ENCODE results near the gene PCNT. TPM values are rescaled to one million over a fixed set of nuclear protein-coding genes. Genes with fewer than 3 reads are reported as not detected.

PCNT gene
- total and polyA plus RNA-seq, 4 experiments from 2014 or later = 2.0 to 52.1 (median 36.1) TPM

- Histone ChIP-seq H3K4me3 (ENCODE audit: low read length in 2 of 2) (no peak overlapping the region), H3K36me3 (ENCODE audit: insufficient read depth, low read length) (no peaks in the 10 kb centered on the region), H3K27ac (ENCODE audit: low read depth, low read length) (no peak overlapping the region), H3K9me3 (ENCODE audit: control insufficient read depth in 1 of 2, low read length in 2 of 2) (no peaks in the 10 kb centered on the region), H3K4me1 (ENCODE audit: insufficient read depth, low read length) (peaks cover 6% of the 10 kb centered on the region), H3K27me3 (ENCODE audit: insufficient read depth, low read length) (no peaks in the 10 kb centered on the region)
- Mint-ChIP-seq H3K27ac (no peak overlapping the region), H3K4me1 (peaks cover 3 to 10% (median 8%) of the 10 kb centered on the region in 4 donors), H3K27me3 (no peaks in the 10 kb centered on the region), H3K9me3 (peaks cover 0 to 1% (median 0%) of the 10 kb centered on the region in 8 donors), H3K4me3 (no peak overlapping the region), H3K36me3 (no peaks in the 10 kb centered on the region)
- ChIA-PET CTCF (ENCODE audit: partially characterized antibody) (no interaction called here), POLR2A (ENCODE audit: partially characterized antibody) (no interaction called here)
- DNase-seq = no peak
- intact Hi-C loops (cut with micrococcal nuclease) = no loop called here
These were observed 7.1 kb upstream of the PCNT start for GRCh38 chr21:46316708-46317324.

GRCh38 chr21:46317710-46318463 lies 6.1 kb upstream of the PCNT start:
- H3K27ac Mint-ChIP-seq = no peak overlapping the region
- H3K4me3 ChIP-seq (ENCODE audit: low read length in 2 of 2) = no peak overlapping the region

GRCh38 chr21:46318464-46318845 lies 5.5 kb upstream of the PCNT start:
- intact Hi-C loops (cut with micrococcal nuclease) = no loop called here
- CTCF ChIA-PET (ENCODE audit: partially characterized antibody) = no interaction called here
- H3K27ac Mint-ChIP-seq = no peak overlapping the region
- peaks cover 9 to 25% (median 16%) of the 10 kb centered on the region in 4 donors for H3K4me1 Mint-ChIP-seq
- peaks cover 21% of the 10 kb centered on the region for H3K4me1 ChIP-seq (ENCODE audit: insufficient read depth, low read length)
- no peak overlapping the region for H3K4me3 Mint-ChIP-seq
- no peaks in the 10 kb centered on the region for H3K36me3 Mint-ChIP-seq
- no peaks in the 10 kb centered on the region for H3K36me3 ChIP-seq (ENCODE audit: insufficient read depth, low read length)
- no peak overlapping the region for H3K4me3 ChIP-seq (ENCODE audit: low read length in 2 of 2)
- H3K9me3 Mint-ChIP-seq = peaks cover 0 to 1% (median 0%) of the 10 kb centered on the region in 8 donors
- no peaks in the 10 kb centered on the region for H3K9me3 ChIP-seq (ENCODE audit: control insufficient read depth in 1 of 2, low read length in 2 of 2)
- H3K27ac ChIP-seq (ENCODE audit: low read depth, low read length) = no peak overlapping the region
- no peaks in the 10 kb centered on the region for H3K27me3 Mint-ChIP-seq
- H3K27me3 ChIP-seq (ENCODE audit: insufficient read depth, low read length) = no peaks in the 10 kb centered on the region
- no peak for DNase-seq
- POLR2A ChIA-PET (ENCODE audit: partially characterized antibody) = no interaction called here

More at GRCh38 chr21:46317710-46318463, 6.1 kb upstream of the PCNT start:
- ChIA-PET CTCF (ENCODE audit: partially characterized antibody) (no interaction called here), POLR2A (ENCODE audit: partially characterized antibody) (no interaction called here)
- Mint-ChIP-seq H3K36me3 (no peaks in the 10 kb centered on the region), H3K9me3 (peaks cover 0 to 1% (median 0%) of the 10 kb centered on the region in 8 donors), H3K27me3 (no peaks in the 10 kb centered on the region), H3K4me1 (peaks cover 9 to 21% (median 13%) of the 10 kb centered on the region in 4 donors), H3K4me3 (no peak overlapping the region)
- no peak for DNase-seq
- intact Hi-C loops (cut with micrococcal nuclease) = no loop called here
- Histone ChIP-seq H3K4me1 (ENCODE audit: insufficient read depth, low read length) (peaks cover 16% of the 10 kb centered on the region), H3K36me3 (ENCODE audit: insufficient read depth, low read length) (no peaks in the 10 kb centered on the region), H3K27ac (ENCODE audit: low read depth, low read length) (no peak overlapping the region), H3K27me3 (ENCODE audit: insufficient read depth, low read length) (no peaks in the 10 kb centered on the region), H3K9me3 (ENCODE audit: control insufficient read depth in 1 of 2, low read length in 2 of 2) (no peaks in the 10 kb centered on the region)

- Mint-ChIP-seq H3K4me3 (no peak overlapping the region), H3K27ac (no peak overlapping the region), H3K4me1 (peaks cover 9 to 31% (median 16%) of the 10 kb centered on the region in 4 donors), H3K27me3 (no peaks in the 10 kb centered on the region), H3K36me3 (peaks cover 0 to 4% of the 10 kb centered on the region in 2 donors), H3K9me3 (peaks cover 0 to 2% (median 0%) of the 10 kb centered on the region in 8 donors)
- ChIA-PET POLR2A (ENCODE audit: partially characterized antibody) (no interaction called here), CTCF (ENCODE audit: partially characterized antibody) (no interaction called here)
- peaks cover 21% of the 10 kb centered on the region for H3K4me1 ChIP-seq (ENCODE audit: insufficient read depth, low read length)
- H3K27ac ChIP-seq (ENCODE audit: low read depth, low read length) = no peak overlapping the region
- intact Hi-C loops (cut with micrococcal nuclease) = no loop called here
- DNase-seq = no peak
- H3K9me3 ChIP-seq (ENCODE audit: control insufficient read depth in 1 of 2, low read length in 2 of 2) = no peaks in the 10 kb centered on the region
- no peaks in the 10 kb centered on the region for H3K36me3 ChIP-seq (ENCODE audit: insufficient read depth, low read length)
- H3K4me3 ChIP-seq (ENCODE audit: low read length in 2 of 2) = no peak overlapping the region
- no peaks in the 10 kb centered on the region for H3K27me3 ChIP-seq (ENCODE audit: insufficient read depth, low read length)
These were observed 4.8 kb upstream of the PCNT start for GRCh38 chr21:46319186-46319585.

- Histone ChIP-seq H3K4me3 (ENCODE audit: low read length in 2 of 2) (no peak overlapping the region), H3K27me3 (ENCODE audit: insufficient read depth, low read length) (no peaks in the 10 kb centered on the region), H3K4me1 (ENCODE audit: insufficient read depth, low read length) (peaks cover 24% of the 10 kb centered on the region), H3K36me3 (ENCODE audit: insufficient read depth, low read length) (no peaks in the 10 kb centered on the region), H3K9me3 (ENCODE audit: control insufficient read depth in 1 of 2, low read length in 2 of 2) (no peaks in the 10 kb centered on the region), H3K27ac (ENCODE audit: low read depth, low read length) (no peak overlapping the region)
- peaks cover 10 to 32% (median 17%) of the 10 kb centered on the region in 4 donors for H3K4me1 Mint-ChIP-seq
- H3K36me3 Mint-ChIP-seq = peaks cover 0 to 7% of the 10 kb centered on the region in 2 donors
- H3K9me3 Mint-ChIP-seq = peaks cover 0 to 2% (median 0%) of the 10 kb centered on the region in 8 donors
- intact Hi-C loops (cut with micrococcal nuclease) = loop anchor here (10.0 kb wide), 1 partner anchor 346 kb away; no protein-coding TSS in a partner anchor
- CTCF ChIA-PET (ENCODE audit: partially characterized antibody) = no interaction called here
- no peaks in the 10 kb centered on the region for H3K27me3 Mint-ChIP-seq
- H3K27ac Mint-ChIP-seq = peak overlapping the region in 1 of 7 donors; percentile 19
- DNase-seq = no peak
- no peak overlapping the region for H3K4me3 Mint-ChIP-seq
- POLR2A ChIA-PET (ENCODE audit: partially characterized antibody) = no interaction called here
These were observed 3.6 kb upstream of the PCNT start for GRCh38 chr21:46320331-46320801.

- H3K9me3 ChIP-seq (ENCODE audit: control insufficient read depth in 1 of 2, low read length in 2 of 2) = no peaks in the 10 kb centered on the region
- Mint-ChIP-seq H3K9me3 (peaks cover 0 to 2% (median 0%) of the 10 kb centered on the region in 8 donors), H3K27ac (peak overlapping the region in 6 of 7 donors; percentile 31 to 91 (median 78)), H3K4me3 (peak overlapping the region; percentile 88 to 98 (median 96)), H3K27me3 (no peaks in the 10 kb centered on the region), H3K4me1 (peaks cover 15 to 44% (median 28%) of the 10 kb centered on the region in 4 donors), H3K36me3 (peaks cover 4 to 15% of the 10 kb centered on the region in 2 donors)
- peak in 3 of 5 donors; percentile 5 to 11 (median 6) for DNase-seq
- ChIA-PET POLR2A (ENCODE audit: partially characterized antibody) (interaction anchor here (0.6 to 1.8 kb wide), 5 partner anchors 26 to 137 kb away, joined by 3 to 16 read pairs (median 4); partner anchors contain the start of genes MCM3AP and YBEY), CTCF (ENCODE audit: partially characterized antibody) (interaction anchor here (0.9 to 1.6 kb wide), 3 partner anchors 12 to 179 kb away, joined by 3 to 4 read pairs (median 4); no protein-coding TSS in a partner anchor)
- H3K4me3 ChIP-seq (ENCODE audit: low read length in 2 of 2) = peak overlapping the region; percentile 73 to 93
- H3K4me1 ChIP-seq (ENCODE audit: insufficient read depth, low read length) = peaks cover 28% of the 10 kb centered on the region
- no peaks in the 10 kb centered on the region for H3K36me3 ChIP-seq (ENCODE audit: insufficient read depth, low read length)
- no peaks in the 10 kb centered on the region for H3K27me3 ChIP-seq (ENCODE audit: insufficient read depth, low read length)
- peak overlapping the region; percentile 94 for H3K27ac ChIP-seq (ENCODE audit: low read depth, low read length)
- intact Hi-C loops (cut with micrococcal nuclease) = loop anchor here (10.0 kb wide), 1 partner anchor 348 kb away; no protein-coding TSS in a partner anchor
These were observed 1.4 kb upstream of the PCNT start for GRCh38 chr21:46322351-46323226.
